ENCODE data around the gene TRIM22. TPM values are rescaled to one million over a fixed set of nuclear protein-coding genes. Genes with fewer than 3 reads are reported as not detected.

The TRIM22 gene
- total and polyA plus RNA-seq, 9 of the 15 experiments (the other 6 are each of a cell fraction or from before 2014, with no cell fraction given), result 0.06 to 1.1 (median 0.18) TPM; not detected in 2

- TF ChIP-seq, protein P1, sequence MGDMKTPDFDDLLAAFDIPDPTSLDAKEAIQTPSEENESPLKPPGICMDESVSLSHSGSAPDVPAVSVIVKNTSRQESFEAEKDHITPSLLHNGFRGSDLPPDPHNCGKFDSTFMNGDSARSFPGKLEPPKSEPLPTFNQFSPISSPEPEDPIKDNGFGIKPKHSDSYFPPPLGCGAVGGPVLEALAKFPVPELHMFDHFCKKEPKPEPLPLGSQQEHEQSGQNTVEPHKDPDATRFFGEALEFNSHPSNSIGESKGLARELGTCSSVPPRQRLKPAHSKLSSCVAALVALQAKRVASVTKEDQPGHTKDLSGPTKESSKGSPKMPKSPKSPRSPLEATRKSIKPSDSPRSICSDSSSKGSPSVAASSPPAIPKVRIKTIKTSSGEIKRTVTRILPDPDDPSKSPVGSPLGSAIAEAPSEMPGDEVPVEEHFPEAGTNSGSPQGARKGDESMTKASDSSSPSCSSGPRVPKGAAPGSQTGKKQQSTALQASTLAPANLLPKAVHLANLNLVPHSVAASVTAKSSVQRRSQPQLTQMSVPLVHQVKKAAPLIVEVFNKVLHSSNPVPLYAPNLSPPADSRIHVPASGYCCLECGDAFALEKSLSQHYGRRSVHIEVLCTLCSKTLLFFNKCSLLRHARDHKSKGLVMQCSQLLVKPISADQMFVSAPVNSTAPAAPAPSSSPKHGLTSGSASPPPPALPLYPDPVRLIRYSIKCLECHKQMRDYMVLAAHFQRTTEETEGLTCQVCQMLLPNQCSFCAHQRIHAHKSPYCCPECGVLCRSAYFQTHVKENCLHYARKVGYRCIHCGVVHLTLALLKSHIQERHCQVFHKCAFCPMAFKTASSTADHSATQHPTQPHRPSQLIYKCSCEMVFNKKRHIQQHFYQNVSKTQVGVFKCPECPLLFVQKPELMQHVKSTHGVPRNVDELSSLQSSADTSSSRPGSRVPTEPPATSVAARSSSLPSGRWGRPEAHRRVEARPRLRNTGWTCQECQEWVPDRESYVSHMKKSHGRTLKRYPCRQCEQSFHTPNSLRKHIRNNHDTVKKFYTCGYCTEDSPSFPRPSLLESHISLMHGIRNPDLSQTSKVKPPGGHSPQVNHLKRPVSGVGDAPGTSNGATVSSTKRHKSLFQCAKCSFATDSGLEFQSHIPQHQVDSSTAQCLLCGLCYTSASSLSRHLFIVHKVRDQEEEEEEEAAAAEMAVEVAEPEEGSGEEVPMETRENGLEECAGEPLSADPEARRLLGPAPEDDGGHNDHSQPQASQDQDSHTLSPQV (IDR thresholded peaks at IDR 0.05), result peak; percentile 22; the same call in 1 of the 2 replicates
- TF ChIP-seq ZNF583 (CRISPR knock-in tag; IDR thresholded peaks at IDR 0.05), result peak; percentile 58; the same call in 1 of the 2 replicates
- TF ChIP-seq MTA3 (IDR thresholded peaks at IDR 0.05; ENCODE audit: borderline replicate concordance), result peak; percentile 64; the same call in 1 of the 2 replicates
- peak; percentile 84 for TF ChIP-seq CREM (IDR thresholded peaks at IDR 0.05; ENCODE audit: low read depth)
- no peak for TF ChIP-seq RREB1 (CRISPR knock-in tag; IDR thresholded peaks at IDR 0.05)
- no peak for TF ChIP-seq RFX1 (IDR thresholded peaks at IDR 0.05)
- 0 out of 2 replicates have a peak, but pooled peaks have one; percentile 16 for TF ChIP-seq ZNF311 (CRISPR knock-in tag; IDR thresholded peaks at IDR 0.05)
- no peak for TF ChIP-seq EHMT2 (IDR thresholded peaks at IDR 0.05)
- no peak for TF ChIP-seq SREBF1 (IDR thresholded peaks at IDR 0.05; ENCODE audit: borderline replicate concordance, low read depth, low read length)
- TF ChIP-seq CHAMP1 (IDR thresholded peaks at IDR 0.05), result peak; percentile 81; the same call in 1 of the 2 replicates
- peak; percentile 44; the same call in 1 of the 2 replicates for TF ChIP-seq CXXC5 (CRISPR knock-in tag; IDR thresholded peaks at IDR 0.05)
- TF ChIP-seq, protein P2, sequence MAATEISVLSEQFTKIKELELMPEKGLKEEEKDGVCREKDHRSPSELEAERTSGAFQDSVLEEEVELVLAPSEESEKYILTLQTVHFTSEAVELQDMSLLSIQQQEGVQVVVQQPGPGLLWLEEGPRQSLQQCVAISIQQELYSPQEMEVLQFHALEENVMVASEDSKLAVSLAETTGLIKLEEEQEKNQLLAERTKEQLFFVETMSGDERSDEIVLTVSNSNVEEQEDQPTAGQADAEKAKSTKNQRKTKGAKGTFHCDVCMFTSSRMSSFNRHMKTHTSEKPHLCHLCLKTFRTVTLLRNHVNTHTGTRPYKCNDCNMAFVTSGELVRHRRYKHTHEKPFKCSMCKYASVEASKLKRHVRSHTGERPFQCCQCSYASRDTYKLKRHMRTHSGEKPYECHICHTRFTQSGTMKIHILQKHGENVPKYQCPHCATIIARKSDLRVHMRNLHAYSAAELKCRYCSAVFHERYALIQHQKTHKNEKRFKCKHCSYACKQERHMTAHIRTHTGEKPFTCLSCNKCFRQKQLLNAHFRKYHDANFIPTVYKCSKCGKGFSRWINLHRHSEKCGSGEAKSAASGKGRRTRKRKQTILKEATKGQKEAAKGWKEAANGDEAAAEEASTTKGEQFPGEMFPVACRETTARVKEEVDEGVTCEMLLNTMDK (IDR thresholded peaks at IDR 0.05; ENCODE audit: borderline replicate concordance, insufficient read depth, low read depth, low read length, poor library complexity, severe bottlenecking), result peak; percentile 75
Measured at GRCh38 chr11:5684646-5685362, 4.8 kb upstream of the TRIM22 start, which contains the start of gene TRIM5 (continued).

Data from K562 (cell line).